NB4 (cell line): Measurements from ENCODE around the gene UTP20.

ENCODE experiments used
- MYC ChIP-seq: IDR thresholded peaks from 2 replicates; pipeline ENCODE4 v1.6.1; 2011; ENCODE audit warnings: low read depth, low read length
- POLR2A ChIP-seq: IDR thresholded peaks from 2 replicates; pipeline ENCODE4 v1.6.1; 2011; ENCODE audit warnings: mild to moderate bottlenecking; ENCODE audit not compliant: insufficient read length; ENCODE audit errors: extremely low read depth
- TF ChIP-seq, protein P1 (sequence below): IDR thresholded peaks from one replicate; pipeline ENCODE4 v1.5.1; 2012; ENCODE audit warnings: low read depth, low read length

- TF ChIP-seq, protein P1, sequence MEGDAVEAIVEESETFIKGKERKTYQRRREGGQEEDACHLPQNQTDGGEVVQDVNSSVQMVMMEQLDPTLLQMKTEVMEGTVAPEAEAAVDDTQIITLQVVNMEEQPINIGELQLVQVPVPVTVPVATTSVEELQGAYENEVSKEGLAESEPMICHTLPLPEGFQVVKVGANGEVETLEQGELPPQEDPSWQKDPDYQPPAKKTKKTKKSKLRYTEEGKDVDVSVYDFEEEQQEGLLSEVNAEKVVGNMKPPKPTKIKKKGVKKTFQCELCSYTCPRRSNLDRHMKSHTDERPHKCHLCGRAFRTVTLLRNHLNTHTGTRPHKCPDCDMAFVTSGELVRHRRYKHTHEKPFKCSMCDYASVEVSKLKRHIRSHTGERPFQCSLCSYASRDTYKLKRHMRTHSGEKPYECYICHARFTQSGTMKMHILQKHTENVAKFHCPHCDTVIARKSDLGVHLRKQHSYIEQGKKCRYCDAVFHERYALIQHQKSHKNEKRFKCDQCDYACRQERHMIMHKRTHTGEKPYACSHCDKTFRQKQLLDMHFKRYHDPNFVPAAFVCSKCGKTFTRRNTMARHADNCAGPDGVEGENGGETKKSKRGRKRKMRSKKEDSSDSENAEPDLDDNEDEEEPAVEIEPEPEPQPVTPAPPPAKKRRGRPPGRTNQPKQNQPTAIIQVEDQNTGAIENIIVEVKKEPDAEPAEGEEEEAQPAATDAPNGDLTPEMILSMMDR = no peak
- TF ChIP-seq MYC = no peak
- no peak for TF ChIP-seq POLR2A
These were observed 25.9 kb downstream of the UTP20 start for GRCh38 chr12:101305794-101306193.
